Measurements from ENCODE around the gene KCTD4. TPM values are rescaled to one million over a fixed set of nuclear protein-coding genes. Genes with fewer than 3 reads are reported as not detected.

Gene KCTD4
- total and polyA plus RNA-seq, 10 of the 15 experiments (the other 5 are each of a cell fraction or from before 2014, with no cell fraction given), result 0.09 TPM; not detected in 9

DNA sequence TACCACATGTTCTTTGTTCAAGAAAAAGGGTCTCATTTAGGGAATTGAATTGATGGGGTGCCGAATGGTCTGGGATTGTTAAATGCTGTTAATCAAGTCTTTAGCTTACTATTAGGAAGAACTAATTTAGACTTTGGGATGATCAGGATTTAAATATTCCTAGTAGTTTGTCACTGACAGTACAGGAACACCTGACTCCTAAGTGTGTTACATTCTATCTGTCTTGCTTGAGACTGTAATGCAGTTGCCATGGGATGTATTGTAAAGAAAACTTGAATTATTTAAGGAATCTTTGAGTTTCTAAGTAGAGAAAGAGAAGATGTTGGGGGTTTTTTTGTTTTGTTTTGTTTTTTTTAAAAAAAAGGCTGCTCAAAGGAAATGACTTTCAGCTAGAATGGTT is 17.8 kb upstream of the KCTD4 start:
- no peak for FAIRE-seq
- in situ Hi-C loops (cut with MboI), result no loop called here
- Histone ChIP-seq H3K4me2 (ENCODE audit: control insufficient read depth, insufficient read depth) (no peak overlapping the region), H3K27ac (ENCODE audit: control insufficient read depth, insufficient read depth) (no peak overlapping the region), H2AFZ (ENCODE audit: control insufficient read depth, low read depth, low read length) (no peak overlapping the region), H3K4me3 (no peak overlapping the region), H3K27me3 (replicated peaks in 1 of 2; ENCODE audit: control insufficient read depth in 2 of 2, insufficient read depth in 2 of 2, low read length in 1 of 2) (no peaks in the 10 kb centered on the region), H3K79me2 (ENCODE audit: control insufficient read depth, insufficient read depth, low read length) (no peaks in the 10 kb centered on the region), H4K20me1 (ENCODE audit: control insufficient read depth, insufficient read depth) (no peaks in the 10 kb centered on the region), H3K4me1 (ENCODE audit: control insufficient read depth, insufficient read depth, low read length) (no peaks in the 10 kb centered on the region), H3K9ac (ENCODE audit: control insufficient read depth, insufficient read depth, low read length) (no peak overlapping the region), H3K9me3 (replicated peaks; ENCODE audit: control insufficient read depth, insufficient read depth, low read length) (no peaks in the 10 kb centered on the region), H3K36me3 (ENCODE audit: control insufficient read depth in 2 of 2, insufficient read depth in 2 of 2, low read length in 1 of 2) (no peaks in the 10 kb centered on the region; a peak in 2 of 4 replicates)
- SMC1A ChIA-PET (ENCODE audit: uncharacterized antibody, unreplicated experiment), result interaction anchor here (0.6 to 2.2 kb wide), 4 partner anchors 12 to 30 kb away, joined by 3 to 9 read pairs (median 5); no protein-coding TSS in a partner anchor
- RAD21 ChIA-PET (ENCODE audit: unreplicated experiment), result interaction anchor here (0.9 to 1.3 kb wide), 2 partner anchors 10 to 12 kb away, joined by 3 to 4 read pairs; no protein-coding TSS in a partner anchor
- no peak for DNase-seq (ENCODE audit: low read depth, low spot score)
- TF ChIP-seq, protein P1, sequence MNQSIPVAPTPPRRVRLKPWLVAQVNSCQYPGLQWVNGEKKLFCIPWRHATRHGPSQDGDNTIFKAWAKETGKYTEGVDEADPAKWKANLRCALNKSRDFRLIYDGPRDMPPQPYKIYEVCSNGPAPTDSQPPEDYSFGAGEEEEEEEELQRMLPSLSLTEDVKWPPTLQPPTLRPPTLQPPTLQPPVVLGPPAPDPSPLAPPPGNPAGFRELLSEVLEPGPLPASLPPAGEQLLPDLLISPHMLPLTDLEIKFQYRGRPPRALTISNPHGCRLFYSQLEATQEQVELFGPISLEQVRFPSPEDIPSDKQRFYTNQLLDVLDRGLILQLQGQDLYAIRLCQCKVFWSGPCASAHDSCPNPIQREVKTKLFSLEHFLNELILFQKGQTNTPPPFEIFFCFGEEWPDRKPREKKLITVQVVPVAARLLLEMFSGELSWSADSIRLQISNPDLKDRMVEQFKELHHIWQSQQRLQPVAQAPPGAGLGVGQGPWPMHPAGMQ (IDR thresholded peaks at IDR 0.05; ENCODE audit: borderline replicate concordance), result no peak
- no peak for TF ChIP-seq SUZ12 (IDR thresholded peaks at IDR 0.05; ENCODE audit: unreplicated experiment)
- TF ChIP-seq MTA3 (IDR thresholded peaks at IDR 0.05; ENCODE audit: borderline replicate concordance, low read length), result no peak
- no peak for TF ChIP-seq CEBPB (IDR thresholded peaks at IDR 0.05; ENCODE audit: borderline replicate concordance in 1 of 2, low read depth in 2 of 2, low read length in 2 of 2)
- no peak for TF ChIP-seq NR2F1 (conservative IDR thresholded peaks at IDR 0.05)
- no peak for TF ChIP-seq CHD1 (IDR thresholded peaks at IDR 0.05; ENCODE audit: low read depth, low read length)
- no peak for TF ChIP-seq ATF7 (IDR thresholded peaks at IDR 0.05; ENCODE audit: low read depth)
- TF ChIP-seq EZH2 (IDR thresholded peaks at IDR 0.05; ENCODE audit: borderline replicate concordance, control insufficient read depth, low read depth, low read length), result no peak
- no peak for TF ChIP-seq ZBED1 (IDR thresholded peaks at IDR 0.05; ENCODE audit: borderline replicate concordance)
- TF ChIP-seq, protein P2, sequence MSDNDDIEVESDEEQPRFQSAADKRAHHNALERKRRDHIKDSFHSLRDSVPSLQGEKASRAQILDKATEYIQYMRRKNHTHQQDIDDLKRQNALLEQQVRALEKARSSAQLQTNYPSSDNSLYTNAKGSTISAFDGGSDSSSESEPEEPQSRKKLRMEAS (IDR thresholded peaks at IDR 0.05; ENCODE audit: low read depth, low read length), result no peak
- TF ChIP-seq SREBF2 (IDR thresholded peaks at IDR 0.05; ENCODE audit: low read length), result no peak
- intact Hi-C loops (cut with micrococcal nuclease; ENCODE audit: unreplicated experiment), result no loop called here
- CTCF ChIA-PET, result interaction anchor here (1.3 to 3.0 kb wide), 2 partner anchors 13 to 103 kb away, joined by 3 to 12 read pairs; no protein-coding TSS in a partner anchor
- WGBS (ENCODE audit: insufficient coverage, insufficient replicate concordance, low lambda C conversion rate, missing lambda C conversion rate), result 96% methylated on average over 1 of the region's 1 CpG
- ATAC-seq, result no peak
- POLR2A ChIA-PET, result interaction anchor here (1.3 kb wide), 2 partner anchors 8 to 10 kb away, joined by 3 read pairs; no protein-coding TSS in a partner anchor
- BruUV-seq (replicated peaks), result no TSS peak

Data from GM12878 (cell line).